Activated effector memory CD4-positive, alpha-beta T cell treated with Interleukin-2 at 50 U/mL for 16 hours (primary cell): ENCODE measurements around the gene CA6.
"Not testable (repeated sequence)": the region's sequence is repeated elsewhere in the genome, so short reads cannot be mapped to it uniquely, and the experiment has no call there.

Experiments
- DNase-seq: peaks from one replicate; pipeline ENCODE4 v3.0.0-alpha.2; 2020

The CA6 gene

DNA sequence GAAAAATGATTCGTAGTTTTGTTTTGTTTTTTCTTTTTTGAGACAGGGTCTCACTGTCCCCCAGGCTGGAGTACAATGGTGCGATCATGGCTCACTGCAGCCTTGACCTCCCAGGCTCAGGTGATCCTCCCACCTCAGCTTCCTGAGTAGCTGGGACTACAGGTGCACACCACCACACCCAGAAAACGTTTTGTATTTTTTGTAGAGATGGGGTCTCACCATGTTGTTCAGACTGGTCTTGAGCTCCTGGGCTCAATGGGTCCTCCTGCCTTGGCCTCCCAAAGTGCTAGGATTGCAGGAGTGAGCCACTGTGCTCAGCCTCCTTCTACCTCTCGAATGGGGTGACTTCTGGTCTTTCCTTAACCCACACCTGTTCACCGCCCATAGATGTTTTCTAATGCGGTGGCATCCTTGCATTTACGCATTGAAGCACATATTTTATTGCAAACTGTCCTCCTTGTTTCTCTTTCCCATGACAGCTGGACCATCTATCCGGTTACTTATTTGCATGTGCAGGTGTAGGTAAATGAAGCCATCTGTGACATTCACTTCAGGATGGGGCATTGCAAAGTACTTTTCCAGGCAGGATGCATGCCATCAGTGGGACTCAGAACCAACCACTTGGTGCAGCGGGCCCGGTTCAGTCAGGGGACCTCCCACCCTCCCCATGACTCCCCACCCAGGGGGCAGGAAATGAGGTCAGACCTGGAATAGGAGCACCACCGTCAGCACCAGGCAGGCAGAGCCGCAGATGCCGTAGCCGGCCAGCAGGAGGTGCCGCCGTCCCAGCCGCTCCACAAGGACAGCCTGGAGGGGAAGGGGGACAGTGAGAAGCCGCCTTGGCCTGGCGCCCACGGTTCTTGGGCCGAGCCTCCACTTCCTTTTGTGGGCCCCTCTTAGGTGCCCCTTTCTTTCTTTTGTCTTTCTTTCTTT lies 64.0 kb downstream of the CA6 start:
- DNase-seq: no peak

GRCh38 chr1:9010781-9011323 lies 65.2 kb downstream of the CA6 start:
- DNase-seq: no peak

DNA sequence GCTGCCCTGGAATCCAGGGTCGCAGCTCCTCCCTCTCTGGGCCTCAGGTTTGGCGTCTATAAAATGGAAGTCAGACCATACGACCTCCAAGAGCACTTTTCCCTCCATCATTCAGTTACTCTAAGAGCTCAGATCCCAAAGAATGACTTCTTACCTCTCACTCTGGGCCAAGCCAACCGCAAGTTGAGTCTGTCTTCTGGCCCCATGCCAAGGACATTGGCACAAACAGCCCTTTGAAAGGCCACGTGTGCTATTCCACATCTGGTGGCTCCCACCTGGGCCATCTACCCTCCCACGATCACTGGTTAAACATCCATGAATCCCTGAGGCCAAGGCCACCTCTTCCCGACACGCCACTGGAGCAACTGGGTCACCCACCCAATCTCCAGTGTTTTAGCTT lies 68.2 kb downstream of the CA6 start:
- no peak for DNase-seq

DNA sequence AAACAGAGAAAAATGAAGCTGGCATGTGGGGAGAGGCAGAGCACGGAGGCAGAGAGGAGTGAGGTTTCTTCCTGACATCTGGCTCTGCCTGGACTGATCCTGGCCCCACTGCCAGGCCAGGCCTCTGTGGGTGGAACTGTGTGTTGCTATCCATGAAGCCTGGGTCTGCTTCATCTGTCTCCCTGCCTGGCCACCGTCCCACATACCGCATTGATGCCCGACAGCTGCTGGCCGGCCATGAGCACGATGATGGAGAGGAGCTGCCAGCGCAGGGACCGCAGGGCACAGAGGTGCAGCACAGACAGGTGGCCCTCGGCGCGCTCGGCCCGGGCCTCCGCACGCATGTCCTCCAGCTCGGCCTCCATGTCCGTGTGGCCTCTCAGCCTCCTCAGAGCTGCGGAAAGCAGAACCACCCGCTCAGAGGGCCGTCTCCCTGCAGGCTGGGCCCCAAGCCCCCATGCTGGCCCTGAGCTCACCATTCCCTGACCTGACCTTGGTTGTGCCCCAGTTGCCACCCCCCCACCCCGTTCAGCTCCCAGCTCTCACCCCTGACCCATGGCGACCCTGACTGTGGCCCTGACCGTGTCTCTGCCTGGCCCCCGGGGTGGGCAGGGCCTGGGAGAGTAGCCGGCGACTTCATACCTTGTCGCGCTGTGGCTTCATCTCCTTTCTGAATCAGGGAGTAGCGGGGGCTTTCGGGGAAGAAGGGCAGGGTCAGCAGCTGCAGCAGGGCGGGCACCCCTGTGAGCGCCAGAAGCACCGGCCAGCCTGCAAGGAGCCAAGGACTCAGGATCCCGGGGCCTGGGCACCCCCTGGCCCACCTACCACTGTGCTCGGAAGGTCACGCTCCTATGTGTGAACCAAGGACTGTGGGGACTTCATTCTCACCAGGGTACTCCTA lies 69.1 kb downstream of the CA6 start:
- no peak for DNase-seq

DNA sequence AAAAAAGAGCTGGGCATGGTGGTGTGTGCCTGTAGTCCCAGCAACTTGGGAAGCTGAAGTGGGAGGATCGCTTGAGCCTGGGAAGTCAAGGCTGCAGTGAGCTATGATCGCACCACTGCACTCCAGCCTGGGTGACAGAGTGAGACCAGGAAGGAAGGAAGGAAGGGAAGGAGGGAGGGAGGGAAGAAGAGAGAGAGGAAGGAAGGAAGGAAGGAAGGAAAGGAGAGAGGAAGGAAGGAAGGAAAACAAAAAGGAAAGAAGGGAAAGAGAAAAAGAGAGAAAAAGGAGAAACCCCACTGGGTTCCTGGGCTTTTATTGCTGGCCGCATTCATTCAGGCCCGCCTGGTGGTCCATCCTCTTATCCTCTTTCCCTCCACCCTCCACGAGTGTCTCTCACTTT lies 70.8 kb downstream of the CA6 start:
- DNase-seq: no peak

DNA sequence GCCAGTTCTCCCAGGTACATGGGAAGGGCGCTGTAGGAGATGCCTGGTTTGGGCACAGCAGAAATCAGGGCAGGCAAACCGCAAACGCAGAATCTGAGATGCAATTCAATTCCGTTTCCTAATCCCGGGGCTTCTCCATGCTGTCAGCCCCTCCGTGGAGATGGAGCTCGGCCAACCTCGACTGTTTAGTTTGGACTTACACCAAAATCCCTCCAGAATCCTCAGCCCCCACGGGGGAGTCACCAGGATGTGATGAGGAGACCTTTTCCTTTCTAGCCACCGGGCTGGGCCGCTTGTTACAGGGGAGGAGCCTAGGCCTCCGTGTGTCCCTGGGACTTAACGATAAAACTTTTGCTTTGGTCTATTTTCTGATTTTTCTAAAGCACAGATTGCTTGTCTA lies 72.7 kb downstream of the CA6 start:
- DNase-seq: no peak

GRCh38 chr1:9019896-9020295 lies 74.2 kb downstream of the CA6 start:
- no peak for DNase-seq

GRCh38 chr1:9020305-9020704 lies 74.6 kb downstream of the CA6 start:
- no peak for DNase-seq

- DNase-seq: not testable (repeated sequence)
These were observed 76.5 kb downstream of the CA6 start for GRCh38 chr1:9022026-9022738.

DNA sequence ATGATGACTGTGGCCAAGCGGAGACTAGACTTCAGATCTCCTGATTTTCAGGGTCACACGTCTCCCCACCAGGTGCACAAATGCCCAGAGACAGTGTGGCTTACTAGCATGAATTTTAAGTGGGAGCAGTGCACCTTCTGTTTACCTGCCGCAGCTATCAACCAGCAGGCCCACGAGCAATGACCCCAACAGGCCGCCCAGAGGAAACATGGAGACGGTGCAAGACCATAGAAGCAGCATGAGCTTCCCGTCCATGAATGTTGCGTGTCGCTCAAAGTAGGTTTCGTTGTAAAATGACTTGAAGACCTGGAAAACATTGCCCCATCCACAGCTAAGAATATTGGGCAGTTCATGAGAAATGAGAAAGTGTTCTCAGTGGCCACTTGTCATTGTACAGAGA lies 77.1 kb downstream of the CA6 start:
- no peak for DNase-seq
